IMR-90 (cell line): Measurements from ENCODE around the gene DMXL1.

Source experiments
- BHLHE40 ChIP-seq: fragments of 150-350 bp; IDR thresholded peaks from 2 replicates; pipeline ENCODE4 v1.6.1; 2016; ENCODE audit warnings: mild to moderate bottlenecking, low read depth, low read length
- CEBPB ChIP-seq: IDR thresholded peaks from 2 replicates; pipeline ENCODE4 v1.6.1; 2012; ENCODE audit warnings: low read depth, low read length, improper control_type of control experiment
- CHD1 ChIP-seq: IDR thresholded peaks from 2 replicates; pipeline ENCODE4 v1.6.1; 2012; ENCODE audit warnings: low read depth, low read length, improper control_type of control experiment
- FOS ChIP-seq: fragments of 150-350 bp; IDR thresholded peaks from 2 replicates; pipeline ENCODE4 v1.6.1; 2016; ENCODE audit warnings: low read depth, low read length
- MAFK ChIP-seq: IDR thresholded peaks from 2 replicates; pipeline ENCODE4 v1.6.1; 2012; ENCODE audit warnings: low read depth, low read length, improper control_type of control experiment
- MAZ ChIP-seq: IDR thresholded peaks from 2 replicates; pipeline ENCODE4 v1.6.1; 2012; ENCODE audit warnings: low read depth, mild to moderate bottlenecking, low read length, improper control_type of control experiment, moderate library complexity, borderline replicate concordance
- POLR2A ChIP-seq: IDR thresholded peaks from 2 replicates; pipeline ENCODE4 v1.6.1; 2012; ENCODE audit warnings: mild to moderate bottlenecking, low read depth, low read length
- RAD21 ChIP-seq: IDR thresholded peaks from 2 replicates; pipeline ENCODE4 v1.6.1; 2012; ENCODE audit warnings: low read length, improper control_type of control experiment
- SMC3 ChIP-seq: fragments of 150-350 bp; IDR thresholded peaks from 2 replicates; pipeline ENCODE4 v1.6.1; 2016; ENCODE audit warnings: low read depth, mild to moderate bottlenecking, antibody characterized with exemption, low read length, moderate library complexity
- USF2 ChIP-seq: fragments of 150-350 bp; IDR thresholded peaks from 2 replicates; pipeline ENCODE4 v1.6.1; 2017; ENCODE audit warnings: mild to moderate bottlenecking, antibody characterized with exemption, low read length, low read depth
- TF ChIP-seq, protein P1 (sequence below): conservative IDR thresholded peaks from 2 replicates; pipeline ENCODE4 v1.5.1; 2012; ENCODE audit warnings: mild to moderate bottlenecking, low read depth, low read length, improper control_type of control experiment

GRCh38 chr5:119070578-119070827 is 384 bp upstream of the DMXL1 start:
- TF ChIP-seq, protein P1, sequence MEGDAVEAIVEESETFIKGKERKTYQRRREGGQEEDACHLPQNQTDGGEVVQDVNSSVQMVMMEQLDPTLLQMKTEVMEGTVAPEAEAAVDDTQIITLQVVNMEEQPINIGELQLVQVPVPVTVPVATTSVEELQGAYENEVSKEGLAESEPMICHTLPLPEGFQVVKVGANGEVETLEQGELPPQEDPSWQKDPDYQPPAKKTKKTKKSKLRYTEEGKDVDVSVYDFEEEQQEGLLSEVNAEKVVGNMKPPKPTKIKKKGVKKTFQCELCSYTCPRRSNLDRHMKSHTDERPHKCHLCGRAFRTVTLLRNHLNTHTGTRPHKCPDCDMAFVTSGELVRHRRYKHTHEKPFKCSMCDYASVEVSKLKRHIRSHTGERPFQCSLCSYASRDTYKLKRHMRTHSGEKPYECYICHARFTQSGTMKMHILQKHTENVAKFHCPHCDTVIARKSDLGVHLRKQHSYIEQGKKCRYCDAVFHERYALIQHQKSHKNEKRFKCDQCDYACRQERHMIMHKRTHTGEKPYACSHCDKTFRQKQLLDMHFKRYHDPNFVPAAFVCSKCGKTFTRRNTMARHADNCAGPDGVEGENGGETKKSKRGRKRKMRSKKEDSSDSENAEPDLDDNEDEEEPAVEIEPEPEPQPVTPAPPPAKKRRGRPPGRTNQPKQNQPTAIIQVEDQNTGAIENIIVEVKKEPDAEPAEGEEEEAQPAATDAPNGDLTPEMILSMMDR = no peak
- no peak for TF ChIP-seq SMC3
- TF ChIP-seq BHLHE40 = no peak; the same call in 1 of the 2 replicates
- TF ChIP-seq CHD1 = no peak
- TF ChIP-seq RAD21 = no peak
- TF ChIP-seq MAFK = no peak
- TF ChIP-seq MAZ = no peak
- TF ChIP-seq POLR2A = peak; percentile 43; the same call in 1 of the 2 replicates
- TF ChIP-seq USF2 = no peak
- TF ChIP-seq CEBPB = 0 out of 2 replicates have a peak, but pooled peaks have one; percentile 14
- no peak for TF ChIP-seq FOS
